AG20443 (cell line): ENCODE data around the gene HOXC6.

Experiments
- DNase-seq: peaks from one replicate; pipeline ENCODE4 v3.0.0; 2012; ENCODE audit warnings: low spot score, mixed read lengths

Gene HOXC6

GRCh38 chr12:53990311-53991076, 37.7 kb upstream of the HOXC6 start:
- DNase-seq = no peak

GRCh38 chr12:53991077-53991460, 37.2 kb upstream of the HOXC6 start:
- DNase-seq = peak; percentile 69

GRCh38 chr12:53992377-53992889, 35.8 kb upstream of the HOXC6 start:
- no peak for DNase-seq

- no peak for DNase-seq
Measured at GRCh38 chr12:53993162-53994008, 34.9 kb upstream of the HOXC6 start.

GRCh38 chr12:53994009-53994263, 34.3 kb upstream of the HOXC6 start:
- no peak for DNase-seq

- no peak for DNase-seq
Measured at GRCh38 chr12:53994264-53995001, 33.8 kb upstream of the HOXC6 start.

- DNase-seq = no peak
Measured at GRCh38 chr12:53995002-53995377, 33.2 kb upstream of the HOXC6 start.

GRCh38 chr12:53995378-53996239, 32.6 kb upstream of the HOXC6 start:
- peak; percentile 80 for DNase-seq

- DNase-seq = no peak
Measured at GRCh38 chr12:53996240-53997203, 31.7 kb upstream of the HOXC6 start.

GRCh38 chr12:53997204-53998109, 30.8 kb upstream of the HOXC6 start:
- DNase-seq = no peak

GRCh38 chr12:53998110-53998899, 29.9 kb upstream of the HOXC6 start:
- no peak for DNase-seq

GRCh38 chr12:53998900-53999236, 29.4 kb upstream of the HOXC6 start:
- DNase-seq = no peak

- DNase-seq = peak; percentile 85
Measured at GRCh38 chr12:53999559-54000115, 28.6 kb upstream of the HOXC6 start.

- DNase-seq = peak; percentile 67
Measured at GRCh38 chr12:54000116-54001114, 27.8 kb upstream of the HOXC6 start, which contains the start of gene HOXC9. Gene HOXC9 (plus strand): TSS chr12:54000161. CDS start chr12:54000189, 28 bp downstream.

GRCh38 chr12:54001283-54002187, 26.7 kb upstream of the HOXC6 start:
- no peak for DNase-seq
